ENCODE results near the gene PRKN. TPM values are rescaled to one million over a fixed set of nuclear protein-coding genes. Genes with fewer than 3 reads are reported as not detected.

PRKN gene
- total RNA-seq, 1 experiment from 2014 or later: 2.0 TPM

DNA sequence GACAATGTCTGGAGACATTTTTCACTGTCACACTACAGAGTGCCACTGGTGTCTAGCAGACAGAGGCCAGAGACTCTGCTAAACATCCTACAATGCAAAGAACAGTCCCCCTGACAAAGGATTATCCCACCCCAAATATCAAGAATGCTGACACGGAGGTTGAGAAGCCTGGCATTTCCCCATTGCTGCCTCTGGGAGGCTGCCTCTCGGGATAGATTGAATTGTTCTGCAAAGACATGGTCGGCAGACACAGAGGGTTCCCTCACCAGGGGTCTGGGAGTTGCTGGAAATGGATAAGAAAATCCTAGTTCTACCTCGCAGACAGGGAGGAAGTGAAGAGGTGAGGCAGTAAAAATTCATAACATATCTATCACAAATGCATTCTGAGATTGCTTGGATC, 1287.3 kb downstream of the PRKN start:
- Mint-ChIP-seq H3K4me1 (peaks cover 36 to 48% of the 10 kb centered on the region in 2 experiments), H3K27ac (no peak overlapping the region), H3K27me3 (ENCODE audit: low read depth) (peaks cover 31% of the 10 kb centered on the region), H3K36me3 (ENCODE audit: insufficient read depth in 1 of 3, low read depth in 3 of 3) (no peaks in the 10 kb centered on the region), H3K4me3 (no peak overlapping the region), H3K9me3 (no peaks in the 10 kb centered on the region)
- no peak overlapping the region for H3K27ac ChIP-seq (ENCODE audit: insufficient read length, low read depth, low read length)
- DNase-seq: no peak
- no peak overlapping the region for H4K91ac ChIP-seq (ENCODE audit: insufficient read length, low read depth, low read length)
- H3K4ac ChIP-seq (ENCODE audit: low read depth, low read length): no peak overlapping the region
- H2AFZ ChIP-seq (ENCODE audit: low read length): no peak overlapping the region
- no peak overlapping the region for H3K18ac ChIP-seq (ENCODE audit: insufficient read length, low read depth, low read length)
- no peaks in the 10 kb centered on the region for H3K23me2 ChIP-seq (ENCODE audit: insufficient read length, low read depth, low read length, poor library complexity, severe bottlenecking)
- TF ChIP-seq, protein P1, sequence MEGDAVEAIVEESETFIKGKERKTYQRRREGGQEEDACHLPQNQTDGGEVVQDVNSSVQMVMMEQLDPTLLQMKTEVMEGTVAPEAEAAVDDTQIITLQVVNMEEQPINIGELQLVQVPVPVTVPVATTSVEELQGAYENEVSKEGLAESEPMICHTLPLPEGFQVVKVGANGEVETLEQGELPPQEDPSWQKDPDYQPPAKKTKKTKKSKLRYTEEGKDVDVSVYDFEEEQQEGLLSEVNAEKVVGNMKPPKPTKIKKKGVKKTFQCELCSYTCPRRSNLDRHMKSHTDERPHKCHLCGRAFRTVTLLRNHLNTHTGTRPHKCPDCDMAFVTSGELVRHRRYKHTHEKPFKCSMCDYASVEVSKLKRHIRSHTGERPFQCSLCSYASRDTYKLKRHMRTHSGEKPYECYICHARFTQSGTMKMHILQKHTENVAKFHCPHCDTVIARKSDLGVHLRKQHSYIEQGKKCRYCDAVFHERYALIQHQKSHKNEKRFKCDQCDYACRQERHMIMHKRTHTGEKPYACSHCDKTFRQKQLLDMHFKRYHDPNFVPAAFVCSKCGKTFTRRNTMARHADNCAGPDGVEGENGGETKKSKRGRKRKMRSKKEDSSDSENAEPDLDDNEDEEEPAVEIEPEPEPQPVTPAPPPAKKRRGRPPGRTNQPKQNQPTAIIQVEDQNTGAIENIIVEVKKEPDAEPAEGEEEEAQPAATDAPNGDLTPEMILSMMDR (conservative IDR thresholded peaks at IDR 0.05): no peak
- H3K27me3 ChIP-seq (ENCODE audit: insufficient read depth, low read length): no peaks in the 10 kb centered on the region; the same call in 1 of the 2 replicates
- no peaks in the 10 kb centered on the region for H3K9me3 ChIP-seq (ENCODE audit: control insufficient read depth, low read depth, low read length)
- H3K14ac ChIP-seq (ENCODE audit: insufficient read depth, low read length): no peak overlapping the region
- no peak overlapping the region for H4K5ac ChIP-seq (ENCODE audit: insufficient read length, low read depth, low read length)
- no peak overlapping the region for H2BK120ac ChIP-seq (ENCODE audit: low read depth, low read length, poor library complexity, severe bottlenecking)
- H3K4me1 ChIP-seq (ENCODE audit: insufficient read depth, low read length): peaks cover 5% of the 10 kb centered on the region; the same call in 1 of the 2 replicates
- no peak overlapping the region for H3K56ac ChIP-seq (ENCODE audit: insufficient read length, low read depth, low read length)
- H4K20me1 ChIP-seq (ENCODE audit: control insufficient read depth, insufficient read depth, insufficient read length): no peaks in the 10 kb centered on the region
- H3K79me2 ChIP-seq (ENCODE audit: insufficient read depth, low read length): no peaks in the 10 kb centered on the region
- no peak overlapping the region for H3K9ac ChIP-seq (ENCODE audit: extremely low read depth, insufficient read length, low read length)
- no peak overlapping the region for H3T11ph ChIP-seq (ENCODE audit: low read length)
- H2BK15ac ChIP-seq (ENCODE audit: low read depth, low read length): no peak overlapping the region
- no peak overlapping the region for H3K4me2 ChIP-seq (ENCODE audit: insufficient read depth, insufficient read length, low read length)
- H2BK5ac ChIP-seq (ENCODE audit: insufficient read length, low read length): no peak overlapping the region
- no peak overlapping the region for H2BK20ac ChIP-seq (ENCODE audit: low read depth, low read length, poor library complexity, severe bottlenecking)
- no CpG with 5 or more reads among the region's 4 CpGs for WGBS (ENCODE audit: extremely low coverage, insufficient read length, low lambda C conversion rate)
- no peak overlapping the region for H2BK12ac ChIP-seq (ENCODE audit: insufficient read length, low read depth, low read length)
- H2AK5ac ChIP-seq (ENCODE audit: insufficient read length, low read length): no peak overlapping the region
- H3K79me1 ChIP-seq (ENCODE audit: insufficient read depth, low read depth, low read length, poor library complexity, severe bottlenecking): no peaks in the 10 kb centered on the region
- H4K8ac ChIP-seq (replicated peaks; ENCODE audit: insufficient read length, low read depth, low read length): no peak overlapping the region
- H3K23ac ChIP-seq (ENCODE audit: insufficient read length, low read depth, low read length): no peak overlapping the region
